DND-41 (cell line): ENCODE measurements around the gene MAP3K10.

Experiments used
- CTCF ChIP-seq: IDR thresholded peaks from 2 replicates; pipeline ENCODE4 v1.5.1; 2012; ENCODE audit warnings: borderline replicate concordance, low read length, moderate library complexity, mild to moderate bottlenecking; ENCODE audit not compliant: poor library complexity, severe bottlenecking; ENCODE audit errors: extremely low read depth
- EZH2 ChIP-seq: IDR thresholded peaks from 3 replicates; pipeline ENCODE4 v1.6.1; 2012; ENCODE audit warnings: borderline replicate concordance, low read depth, mild to moderate bottlenecking, moderate library complexity, low read length, inconsistent platforms; ENCODE audit not compliant: severe bottlenecking

GRCh38 chr19:40239415-40240226, 48.4 kb downstream of the MAP3K10 start:
- TF ChIP-seq CTCF (no peak), EZH2 (no peak)
